Astrocyte (in vitro differentiated cells and primary cell): ENCODE measurements around the gene EPB41L1.

Experiments used
- CTCF ChIP-seq: IDR thresholded peaks from 2 replicates; pipeline ENCODE4 v1.5.1; 2011; ENCODE audit warnings: low read depth, mild to moderate bottlenecking, inconsistent platforms, low read length, moderate library complexity; ENCODE audit not compliant: insufficient read depth
- EZH2 ChIP-seq: IDR thresholded peaks from 2 replicates; pipeline ENCODE4 v1.6.1; 2012; ENCODE audit warnings: mild to moderate bottlenecking, low read length, inconsistent platforms; ENCODE audit not compliant: insufficient read depth

GRCh38 chr20:36113036-36113435 is 41.5 kb upstream of the EPB41L1 start:
- no peak for TF ChIP-seq EZH2
- no peak for TF ChIP-seq CTCF
